AG09309 (cell line): ENCODE results near the gene MOB3B.

Experiments used
- DNase-seq: peaks from one replicate; pipeline ENCODE4 v3.0.0-alpha.2; 2010; ENCODE audit warnings: low read depth
- H3K4me3 ChIP-seq: 2 replicates; pipeline ENCODE4 v1.5.1; 2011; ENCODE audit warnings: mild to moderate bottlenecking, low read depth, low read length, moderate library complexity; ENCODE audit not compliant: control insufficient read depth
- TF ChIP-seq, protein P1 (sequence below): IDR thresholded peaks from 2 replicates; pipeline ENCODE4 v1.5.1; 2011; ENCODE audit warnings: mild to moderate bottlenecking, low read depth, low read length, inconsistent platforms; ENCODE audit not compliant: insufficient read depth, control insufficient read depth; ENCODE audit errors: missing control alignments

The MOB3B gene

DNA sequence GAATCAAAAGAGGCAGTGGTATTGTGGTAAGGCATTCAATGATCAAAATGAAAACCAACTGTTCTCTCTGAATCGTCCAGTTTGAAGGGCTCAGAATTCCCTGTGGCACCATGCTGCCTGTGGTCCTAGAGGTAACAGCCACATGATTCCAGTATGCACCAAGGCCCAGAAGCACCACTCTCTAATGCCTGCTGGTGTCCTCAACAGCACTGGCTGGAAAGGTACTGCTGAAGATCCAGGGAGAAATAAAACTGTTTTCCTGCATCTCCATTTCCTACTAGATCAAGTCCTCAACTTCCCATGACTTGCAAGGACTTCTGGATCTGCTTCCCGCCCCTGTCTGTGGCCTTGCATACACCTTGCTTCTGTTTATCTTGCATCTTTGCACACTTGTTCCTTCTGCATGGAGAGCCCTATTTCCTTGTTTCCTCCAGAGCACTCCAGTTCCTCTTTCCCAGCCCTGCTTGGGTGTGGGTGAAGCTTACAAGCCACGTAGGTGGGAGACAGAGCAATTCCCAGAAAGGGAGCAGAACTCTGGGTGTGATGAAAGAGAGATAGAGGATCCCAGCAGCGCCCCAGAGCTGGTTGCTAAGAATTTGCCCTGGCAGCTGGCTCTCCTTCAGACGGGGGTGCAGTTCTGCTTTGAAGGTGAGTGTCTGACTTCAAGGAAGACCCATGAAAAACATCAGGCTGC lies 191.6 kb downstream of the MOB3B start:
- no peak overlapping the region for H3K4me3 ChIP-seq
- DNase-seq = no peak
- TF ChIP-seq, protein P1, sequence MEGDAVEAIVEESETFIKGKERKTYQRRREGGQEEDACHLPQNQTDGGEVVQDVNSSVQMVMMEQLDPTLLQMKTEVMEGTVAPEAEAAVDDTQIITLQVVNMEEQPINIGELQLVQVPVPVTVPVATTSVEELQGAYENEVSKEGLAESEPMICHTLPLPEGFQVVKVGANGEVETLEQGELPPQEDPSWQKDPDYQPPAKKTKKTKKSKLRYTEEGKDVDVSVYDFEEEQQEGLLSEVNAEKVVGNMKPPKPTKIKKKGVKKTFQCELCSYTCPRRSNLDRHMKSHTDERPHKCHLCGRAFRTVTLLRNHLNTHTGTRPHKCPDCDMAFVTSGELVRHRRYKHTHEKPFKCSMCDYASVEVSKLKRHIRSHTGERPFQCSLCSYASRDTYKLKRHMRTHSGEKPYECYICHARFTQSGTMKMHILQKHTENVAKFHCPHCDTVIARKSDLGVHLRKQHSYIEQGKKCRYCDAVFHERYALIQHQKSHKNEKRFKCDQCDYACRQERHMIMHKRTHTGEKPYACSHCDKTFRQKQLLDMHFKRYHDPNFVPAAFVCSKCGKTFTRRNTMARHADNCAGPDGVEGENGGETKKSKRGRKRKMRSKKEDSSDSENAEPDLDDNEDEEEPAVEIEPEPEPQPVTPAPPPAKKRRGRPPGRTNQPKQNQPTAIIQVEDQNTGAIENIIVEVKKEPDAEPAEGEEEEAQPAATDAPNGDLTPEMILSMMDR = no peak

DNA sequence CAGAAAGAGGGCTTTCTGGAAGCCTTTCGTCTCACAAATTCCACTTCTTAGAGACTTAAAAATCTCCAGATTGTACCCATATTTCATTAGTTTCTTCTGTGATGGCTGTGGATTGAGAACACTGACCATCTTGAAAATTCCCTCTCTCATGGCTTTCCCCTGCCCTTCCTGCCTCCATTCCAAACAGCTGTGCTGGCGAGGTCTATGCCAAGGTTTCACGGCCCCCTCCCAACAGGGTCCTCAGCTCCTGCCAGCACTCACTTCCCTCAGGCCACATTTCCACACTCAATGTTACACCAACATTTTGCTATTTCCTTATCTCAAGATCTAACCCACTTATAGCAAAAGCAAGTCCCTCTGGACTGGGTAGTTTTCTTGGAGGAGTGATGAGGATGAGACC lies 192.4 kb downstream of the MOB3B start:
- H3K4me3 ChIP-seq = no peak overlapping the region
- no peak for DNase-seq
- TF ChIP-seq, protein P1 = no peak

DNA sequence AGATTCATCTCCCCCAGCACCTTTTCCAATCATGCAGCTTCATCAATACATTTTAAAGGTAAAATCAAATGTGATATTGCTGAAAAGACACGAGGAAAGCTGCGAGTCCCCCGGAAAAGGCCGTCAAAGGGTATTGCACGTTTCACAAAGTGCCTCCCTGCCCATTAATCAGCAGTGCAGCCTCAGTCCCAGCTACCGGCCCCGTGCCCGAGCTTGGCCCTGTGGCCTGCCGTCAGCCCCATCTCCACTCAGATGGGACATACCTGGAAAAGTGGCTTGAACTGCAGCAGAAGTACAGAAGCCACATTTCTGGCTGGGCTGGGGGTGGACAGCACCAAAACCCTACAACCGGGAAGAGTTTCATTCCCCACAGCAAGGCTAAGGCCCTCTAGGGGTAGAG lies 192.8 kb downstream of the MOB3B start:
- DNase-seq = no peak
- H3K4me3 ChIP-seq = no peak overlapping the region
- TF ChIP-seq, protein P1 = no peak

DNA sequence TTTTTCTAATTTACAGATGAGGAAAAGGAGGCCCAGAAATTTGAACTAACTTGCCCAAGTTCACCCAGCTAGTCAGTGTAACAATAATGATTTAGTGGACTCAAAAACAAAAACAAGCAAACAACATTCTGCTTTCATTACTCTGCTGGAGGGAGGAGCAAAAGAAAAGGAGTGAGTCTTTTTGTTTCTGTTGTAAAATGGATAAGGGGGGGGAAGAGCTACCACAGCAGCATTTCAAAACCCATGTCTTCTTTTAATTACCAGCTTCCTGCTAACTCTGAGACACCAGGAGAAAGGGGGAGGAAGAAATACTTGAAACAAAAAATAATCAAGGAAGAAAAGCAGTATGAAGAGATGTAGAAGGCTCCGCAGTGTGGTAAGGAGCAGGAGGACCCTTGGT lies 193.5 kb downstream of the MOB3B start:
- no peak overlapping the region for H3K4me3 ChIP-seq
- no peak for DNase-seq
- TF ChIP-seq, protein P1 = no peak

DNA sequence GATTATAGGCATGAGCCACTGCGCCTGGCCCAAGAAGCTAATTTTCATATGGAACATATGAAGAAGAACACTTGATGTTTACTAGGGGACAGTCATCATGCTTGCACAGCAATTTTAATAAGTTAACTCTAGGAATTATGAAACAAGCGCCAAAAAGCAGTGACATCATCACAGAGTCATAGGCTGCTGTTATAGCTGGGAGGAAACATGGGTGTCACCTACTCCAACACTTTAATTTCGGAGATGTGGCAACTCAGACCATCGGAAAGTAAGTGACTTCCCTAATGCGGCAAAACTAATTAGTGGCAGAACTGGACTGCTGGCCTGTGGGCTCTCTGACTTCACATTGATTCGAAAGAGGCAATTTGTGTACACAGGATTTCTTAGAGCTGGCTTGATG lies 194.5 kb downstream of the MOB3B start:
- TF ChIP-seq, protein P1 = no peak
- H3K4me3 ChIP-seq = no peak overlapping the region
- no peak for DNase-seq

- TF ChIP-seq, protein P1 = peak; percentile 74
- H3K4me3 ChIP-seq = no peak overlapping the region
- DNase-seq = peak; percentile 39
Measured at GRCh38 chr9:27333241-27334052, 196.2 kb downstream of the MOB3B start.

DNA sequence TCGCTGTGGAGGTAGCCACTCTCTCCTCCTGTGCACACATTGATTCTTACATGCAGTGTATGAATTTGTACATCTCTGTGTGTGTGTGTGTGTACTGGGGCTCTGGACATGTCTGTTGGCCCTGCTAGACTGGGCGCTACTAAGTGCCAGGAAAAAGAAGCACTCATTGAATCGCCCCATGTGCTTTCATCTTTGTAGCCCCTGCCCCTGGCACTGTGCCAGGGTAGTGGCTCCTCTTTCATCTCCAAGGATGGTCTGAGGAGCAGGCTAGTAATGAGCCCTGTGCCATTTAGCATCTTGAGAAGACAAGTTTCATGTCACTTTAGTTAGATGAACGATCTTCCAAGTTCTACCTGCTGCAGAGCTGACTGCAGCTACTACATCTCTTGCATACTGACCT lies 198.2 kb downstream of the MOB3B start:
- TF ChIP-seq, protein P1 = no peak
- no peak overlapping the region for H3K4me3 ChIP-seq
- DNase-seq = no peak
